ENCODE results near the gene HK3.

Gene HK3, protein sequence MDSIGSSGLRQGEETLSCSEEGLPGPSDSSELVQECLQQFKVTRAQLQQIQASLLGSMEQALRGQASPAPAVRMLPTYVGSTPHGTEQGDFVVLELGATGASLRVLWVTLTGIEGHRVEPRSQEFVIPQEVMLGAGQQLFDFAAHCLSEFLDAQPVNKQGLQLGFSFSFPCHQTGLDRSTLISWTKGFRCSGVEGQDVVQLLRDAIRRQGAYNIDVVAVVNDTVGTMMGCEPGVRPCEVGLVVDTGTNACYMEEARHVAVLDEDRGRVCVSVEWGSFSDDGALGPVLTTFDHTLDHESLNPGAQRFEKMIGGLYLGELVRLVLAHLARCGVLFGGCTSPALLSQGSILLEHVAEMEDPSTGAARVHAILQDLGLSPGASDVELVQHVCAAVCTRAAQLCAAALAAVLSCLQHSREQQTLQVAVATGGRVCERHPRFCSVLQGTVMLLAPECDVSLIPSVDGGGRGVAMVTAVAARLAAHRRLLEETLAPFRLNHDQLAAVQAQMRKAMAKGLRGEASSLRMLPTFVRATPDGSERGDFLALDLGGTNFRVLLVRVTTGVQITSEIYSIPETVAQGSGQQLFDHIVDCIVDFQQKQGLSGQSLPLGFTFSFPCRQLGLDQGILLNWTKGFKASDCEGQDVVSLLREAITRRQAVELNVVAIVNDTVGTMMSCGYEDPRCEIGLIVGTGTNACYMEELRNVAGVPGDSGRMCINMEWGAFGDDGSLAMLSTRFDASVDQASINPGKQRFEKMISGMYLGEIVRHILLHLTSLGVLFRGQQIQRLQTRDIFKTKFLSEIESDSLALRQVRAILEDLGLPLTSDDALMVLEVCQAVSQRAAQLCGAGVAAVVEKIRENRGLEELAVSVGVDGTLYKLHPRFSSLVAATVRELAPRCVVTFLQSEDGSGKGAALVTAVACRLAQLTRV

DNA sequence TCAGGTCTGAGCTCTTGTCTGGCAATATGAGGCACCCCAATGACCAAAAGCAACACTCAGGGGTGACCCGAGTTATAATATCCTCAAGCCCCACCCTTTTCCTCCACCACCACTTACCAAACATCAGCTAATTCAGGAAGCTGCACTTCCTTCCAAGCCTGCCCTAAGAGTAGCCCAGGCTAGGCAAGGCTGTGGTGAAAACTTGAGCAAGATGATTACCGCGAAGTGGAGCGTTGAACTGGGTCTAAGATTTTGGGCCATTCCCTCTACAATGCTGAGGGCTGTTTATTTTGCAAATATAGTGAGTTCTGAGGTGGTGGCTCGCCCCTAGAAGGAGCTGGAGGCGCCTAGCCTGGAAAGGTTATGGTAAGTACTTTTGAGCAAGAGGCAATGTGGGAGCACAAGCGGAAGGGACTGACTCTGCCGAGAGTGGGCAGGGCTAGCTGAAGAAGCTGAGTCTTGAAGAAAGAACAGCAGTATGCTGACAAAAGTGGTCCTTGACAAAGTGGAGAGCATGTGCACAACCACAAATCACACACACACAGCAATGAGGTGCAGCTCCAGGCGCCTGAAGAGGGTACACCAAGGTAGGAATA lies at the start of gene HK3:
Gene HK3, minus strand, starts transcription at position 51 of the 596 bp plus-strand sequence. CDS start 3,187 bp downstream, outside the sequence.
- no peak for DNase-seq (ENCODE audit: low read depth in 3 of 3)

DNA sequence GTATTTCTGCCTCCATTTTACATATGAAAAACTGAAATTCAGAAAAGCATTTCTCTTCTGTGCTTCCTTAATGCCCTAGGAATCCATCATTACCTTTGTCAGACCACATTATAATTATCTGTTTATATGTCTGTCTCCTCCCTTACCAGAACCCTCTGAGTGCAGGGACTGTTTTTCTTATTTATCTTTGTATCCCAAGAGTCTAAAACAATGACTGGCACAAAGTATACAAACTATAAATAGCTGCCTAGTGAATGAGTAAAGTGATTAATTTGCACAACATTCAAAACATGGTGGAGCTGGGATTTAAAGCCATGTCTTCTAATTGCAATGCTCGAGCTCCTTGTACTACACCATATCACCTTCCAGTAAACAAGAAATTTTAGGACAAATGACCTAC lies 49.3 kb upstream of the HK3 start:
- DNase-seq (ENCODE audit: low read depth in 3 of 3), result no peak

DNA sequence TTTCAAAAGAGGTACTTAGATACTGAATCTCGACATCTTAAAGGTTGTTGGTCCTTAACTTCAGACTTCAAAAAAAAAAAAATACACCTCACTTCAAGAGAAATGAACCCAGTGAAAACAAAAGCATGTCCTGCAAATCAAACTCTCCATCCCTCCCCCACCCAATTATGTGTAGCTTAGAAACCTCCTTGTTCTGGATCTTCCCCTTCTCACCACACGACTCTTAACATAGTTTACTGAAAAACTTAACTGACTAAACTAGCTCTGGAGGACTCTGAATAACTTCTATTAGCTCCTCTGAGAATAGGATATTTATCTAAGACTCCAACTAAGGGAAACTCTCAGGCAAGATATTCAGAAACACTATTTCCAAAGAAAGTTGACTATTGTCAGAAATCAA lies 48.7 kb upstream of the HK3 start:
- DNase-seq (ENCODE audit: low read depth in 3 of 3), result no peak

DNA sequence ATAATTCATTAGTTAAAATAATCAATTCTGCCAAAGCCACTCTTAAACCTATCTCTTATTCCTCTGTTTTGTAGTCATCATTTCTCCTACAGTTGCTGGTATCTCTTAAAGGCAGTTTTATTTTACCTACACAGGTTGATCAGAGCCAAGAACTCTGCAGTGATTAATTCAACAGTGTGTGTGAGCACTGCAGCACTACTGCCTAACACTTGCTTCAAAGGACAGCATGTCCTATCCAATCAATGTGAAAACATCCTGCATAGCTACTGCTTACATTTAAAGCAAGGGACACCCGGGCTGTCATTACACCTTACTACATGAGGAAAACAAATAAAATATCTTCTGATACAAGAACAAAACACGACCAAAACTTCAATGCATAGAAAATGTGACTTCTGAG lies 45.1 kb upstream of the HK3 start:
- DNase-seq (ENCODE audit: low read depth in 3 of 3), result no peak

DNA sequence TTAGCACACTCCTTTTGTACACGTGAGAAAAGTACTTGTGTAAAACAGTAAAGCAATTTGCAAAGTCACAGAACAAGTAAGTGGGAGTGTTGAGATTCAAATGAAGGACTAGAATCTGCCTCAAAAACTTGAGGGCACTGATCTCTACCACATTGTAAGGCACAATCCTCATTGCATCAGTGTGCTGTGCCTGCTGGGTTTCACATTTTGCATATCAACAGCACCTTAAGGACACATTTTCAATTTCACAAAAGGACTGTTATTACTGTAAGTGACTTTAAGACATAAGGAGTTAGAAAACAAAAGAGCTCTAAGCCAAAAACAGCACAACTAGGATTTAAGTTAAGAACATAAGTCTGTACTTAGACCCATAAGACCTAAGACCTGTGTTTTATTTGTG lies 44.7 kb upstream of the HK3 start:
- no peak for DNase-seq (ENCODE audit: low read depth in 3 of 3)

DNA sequence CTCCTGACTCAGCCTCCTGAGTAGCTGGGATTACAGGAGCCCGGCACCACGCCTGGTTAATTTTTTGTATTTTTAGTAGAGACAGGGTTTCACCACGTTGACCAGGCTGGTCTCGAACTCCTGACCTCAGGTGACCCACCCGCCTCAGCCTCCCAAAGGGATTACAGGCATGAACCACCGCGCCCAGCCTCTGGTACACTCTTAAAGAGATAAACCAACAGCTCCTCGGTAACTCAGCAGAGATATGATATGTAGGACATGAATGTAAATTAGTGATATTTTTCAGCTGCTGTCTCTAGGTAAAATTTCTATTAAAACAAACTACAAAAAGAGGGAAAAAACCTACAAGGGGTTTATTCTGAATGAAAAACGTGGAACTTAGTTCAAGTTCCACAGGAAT lies 42.8 kb upstream of the HK3 start:
- no peak for DNase-seq (ENCODE audit: low read depth in 3 of 3)

DNA sequence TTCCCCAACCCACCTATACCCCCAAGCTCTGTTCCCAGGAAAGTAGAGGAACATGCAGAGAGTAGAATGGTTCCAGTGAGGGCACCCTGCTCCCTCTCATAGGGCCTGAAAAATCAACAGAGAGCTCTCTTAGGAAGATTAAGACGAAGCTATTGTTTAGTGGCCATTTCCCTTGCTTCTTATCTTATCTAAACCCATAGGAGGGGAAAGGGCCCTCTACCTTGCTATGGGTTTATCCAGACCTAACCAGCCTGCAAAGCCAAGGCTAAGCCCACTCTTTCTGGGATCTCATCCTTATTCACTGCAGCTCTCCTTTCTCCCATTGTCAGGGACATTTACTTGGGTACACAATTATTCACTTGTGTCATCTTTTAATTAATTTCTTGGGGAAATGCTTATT lies 39.3 kb upstream of the HK3 start:
- DNase-seq (ENCODE audit: low read depth in 3 of 3), result no peak

DNA sequence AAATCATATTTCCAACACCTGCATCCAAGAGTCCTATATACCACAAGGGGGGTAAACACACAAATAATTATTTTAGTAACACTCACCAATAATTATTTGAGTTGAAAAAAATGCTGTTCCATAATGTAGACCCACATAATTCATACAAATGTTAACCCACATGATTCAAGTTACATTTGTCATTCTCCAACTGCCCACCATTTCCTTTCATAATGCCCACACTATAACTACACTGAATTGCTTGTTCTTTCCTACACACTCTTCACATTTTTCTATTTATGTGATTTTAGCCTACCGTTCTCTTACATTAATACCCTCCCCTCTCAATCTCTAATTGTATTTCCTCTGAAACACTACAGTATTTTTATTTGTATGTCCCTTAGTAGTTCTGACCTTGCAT lies 35.9 kb upstream of the HK3 start:
- no peak for DNase-seq (ENCODE audit: low read depth in 3 of 3)

DNA sequence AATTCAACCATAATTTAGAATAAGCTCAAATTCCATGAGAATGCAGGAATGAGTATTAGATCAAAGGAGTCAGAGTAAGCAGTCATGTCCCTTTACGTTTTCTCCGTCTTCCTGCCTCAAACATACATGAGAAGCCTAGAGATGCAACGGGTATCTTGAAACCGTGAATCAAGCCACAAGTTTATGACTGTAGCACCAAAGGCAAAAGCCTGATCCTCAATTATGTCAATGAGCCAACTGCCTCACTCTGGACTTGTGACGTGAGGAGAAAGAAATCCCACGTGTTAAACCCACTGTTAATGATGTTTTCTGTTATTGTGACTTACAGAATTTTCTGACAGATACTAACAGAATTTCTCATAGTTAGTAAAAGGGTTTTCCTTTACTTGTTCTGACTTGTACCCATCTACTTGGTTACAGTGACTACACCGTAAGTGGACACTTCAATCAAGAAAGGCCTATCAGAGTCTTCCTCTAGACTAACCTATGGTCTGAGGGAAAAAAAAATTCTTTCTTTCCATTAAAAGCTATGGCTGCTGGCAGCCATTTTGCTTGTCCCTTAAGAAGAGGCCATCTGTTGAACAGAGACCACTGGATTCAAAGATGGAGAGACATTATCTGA lies 35.3 kb upstream of the HK3 start:
- no peak for DNase-seq (ENCODE audit: low read depth in 3 of 3)

DNA sequence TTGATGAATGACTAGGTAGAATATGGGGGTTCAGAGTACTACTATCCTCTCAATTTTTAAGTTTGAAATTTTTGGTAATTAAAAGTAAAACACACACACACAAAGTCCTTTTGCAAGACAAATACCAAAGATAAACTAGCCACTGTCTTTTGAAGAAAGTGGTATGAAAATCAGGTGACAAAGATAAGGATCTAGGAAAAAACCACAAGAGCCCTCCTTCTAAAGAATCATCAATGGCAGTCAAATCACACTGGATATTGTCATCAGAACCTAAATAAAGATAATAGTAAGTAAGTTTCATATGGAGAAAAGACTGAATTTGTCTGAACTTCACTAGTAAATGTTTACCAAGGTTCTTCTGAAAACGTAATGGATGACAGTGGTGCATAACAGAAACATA lies 30.5 kb upstream of the HK3 start:
- DNase-seq (ENCODE audit: low read depth in 3 of 3), result no peak

DNA sequence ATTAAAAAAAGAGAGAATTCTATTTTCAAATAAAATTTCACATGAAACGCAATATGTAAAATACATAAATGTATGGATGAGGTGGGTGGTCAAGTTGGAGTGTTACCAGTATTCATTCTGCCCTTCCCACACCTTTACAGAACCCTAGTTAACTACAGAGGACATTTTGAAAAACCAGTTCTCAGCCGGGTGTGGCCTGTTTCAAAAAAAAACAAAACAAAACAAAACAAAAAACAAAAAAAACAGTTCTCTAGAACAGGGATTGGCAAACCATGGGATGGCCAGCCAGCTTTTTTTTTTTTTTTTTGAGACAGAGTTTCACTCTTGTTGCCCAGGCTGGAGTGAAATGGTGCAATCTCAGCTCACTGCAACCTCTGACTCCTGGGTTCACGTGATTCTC lies 28.4 kb upstream of the HK3 start:
- no peak for DNase-seq (ENCODE audit: low read depth in 3 of 3)

DNA sequence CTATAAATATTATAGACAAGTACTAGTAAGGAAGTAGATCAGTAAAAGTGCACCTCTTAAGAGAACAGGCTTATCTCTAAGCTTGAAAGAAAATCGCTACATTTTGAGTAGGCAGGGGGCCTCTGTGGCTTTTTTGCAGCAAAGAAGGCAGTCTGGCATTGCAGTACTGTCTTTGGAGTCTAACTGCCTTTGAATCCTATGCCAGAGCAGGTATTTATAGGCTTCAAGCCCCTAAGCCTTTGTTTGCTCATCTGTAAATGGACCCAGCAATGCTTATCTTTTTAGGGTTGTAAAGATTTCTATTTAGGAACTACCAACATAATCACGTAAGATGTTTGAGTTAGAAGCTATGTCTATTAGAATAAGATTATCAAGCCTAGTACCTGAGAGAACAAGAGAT lies 23.7 kb upstream of the HK3 start:
- DNase-seq (ENCODE audit: low read depth in 3 of 3), result no peak

DNA sequence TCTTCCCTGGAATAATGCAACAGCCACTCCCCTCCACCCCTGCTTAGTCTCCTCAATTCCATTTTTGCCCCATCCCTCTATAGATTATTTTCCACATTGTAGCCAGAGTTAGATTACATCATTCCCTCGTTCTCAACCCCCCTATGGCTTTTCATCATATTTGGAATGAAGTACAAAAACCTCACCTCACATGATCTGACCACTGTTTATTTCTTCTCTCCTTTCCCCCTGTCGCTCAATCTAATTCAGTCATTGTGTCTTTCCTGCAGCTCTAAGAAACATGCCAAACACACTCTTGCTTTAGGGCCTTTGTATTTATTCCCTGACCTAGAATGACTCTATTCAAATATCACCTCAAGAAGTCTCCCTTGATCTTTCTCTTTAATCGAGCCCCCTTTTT lies 22.6 kb upstream of the HK3 start:
- no peak for DNase-seq (ENCODE audit: low read depth in 3 of 3)

DNA sequence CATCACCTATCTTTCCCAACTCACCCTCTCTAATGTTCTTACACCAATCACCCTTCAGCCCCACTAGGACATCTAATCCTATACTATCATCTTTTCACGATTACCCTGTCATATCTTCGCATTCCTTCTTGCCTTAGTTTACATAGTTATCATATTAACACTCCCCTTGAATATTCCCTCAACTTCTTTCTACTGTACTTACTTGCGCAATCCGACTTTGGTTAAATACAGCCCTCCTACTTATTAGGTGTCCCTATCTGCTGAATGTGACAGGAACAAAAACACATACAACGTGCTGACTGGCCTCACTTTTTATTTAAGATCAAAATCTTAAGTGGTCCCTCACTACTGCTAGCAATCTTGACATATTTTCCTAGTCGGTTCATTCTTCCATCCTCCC lies 19.5 kb upstream of the HK3 start:
- DNase-seq (ENCODE audit: low read depth in 3 of 3), result no peak

DNA sequence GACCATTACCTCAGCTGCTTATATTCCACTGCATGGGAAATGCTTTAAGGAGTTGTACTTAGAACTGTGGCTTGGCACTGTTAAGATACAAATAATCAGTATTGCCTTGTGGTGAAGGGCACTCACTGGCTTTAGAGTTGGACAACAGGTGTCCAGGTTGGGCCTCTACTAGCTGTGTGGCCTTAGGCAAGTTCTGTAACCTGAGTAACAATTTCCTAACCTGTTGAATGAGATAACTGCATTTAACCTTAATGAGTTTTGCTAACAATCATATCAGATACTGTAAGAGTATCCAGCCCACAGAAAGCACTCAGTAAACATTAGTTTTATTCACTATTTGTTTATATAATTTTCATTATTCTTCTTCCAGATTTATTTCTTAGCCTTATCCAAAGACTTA lies 17.2 kb upstream of the HK3 start:
- no peak for DNase-seq (ENCODE audit: low read depth in 3 of 3)

DNA sequence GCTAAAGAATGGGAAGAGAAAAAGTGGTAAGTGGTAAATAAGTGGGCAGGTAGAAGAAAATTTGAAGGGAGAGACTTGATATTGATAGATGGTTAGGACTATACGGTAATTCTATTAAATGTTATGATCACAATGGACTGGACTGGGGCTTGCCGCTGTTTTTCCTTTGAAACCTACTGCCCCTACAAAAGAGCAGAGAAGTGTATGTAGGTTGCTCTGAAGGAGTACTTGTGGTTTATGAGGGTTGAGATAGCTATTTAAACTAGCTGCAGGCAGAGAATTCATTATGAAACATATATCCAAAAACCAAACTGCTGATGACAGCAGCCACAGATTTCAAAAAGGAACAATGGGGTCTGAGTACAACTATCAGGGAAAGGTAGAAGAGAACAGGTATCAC lies 16.8 kb upstream of the HK3 start:
- no peak for DNase-seq (ENCODE audit: low read depth in 3 of 3)

DNA sequence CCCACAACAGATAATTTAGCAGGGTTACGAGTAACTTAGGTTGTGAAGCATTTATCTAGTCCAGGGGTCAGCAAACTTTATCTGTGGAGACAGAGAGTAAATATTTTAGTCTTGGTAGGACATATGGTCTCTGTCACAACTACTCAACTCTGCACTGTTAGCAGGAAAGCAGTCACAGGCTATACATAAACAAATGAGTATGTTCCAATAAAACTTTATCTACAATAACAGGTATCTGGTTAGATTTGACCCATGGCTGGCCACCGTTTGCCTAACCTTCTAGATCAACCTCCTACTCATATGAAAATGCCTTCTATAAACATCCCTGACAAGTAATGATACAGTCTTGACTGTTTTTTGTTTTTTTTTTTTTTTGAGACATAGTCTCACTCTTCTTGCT lies 13.0 kb upstream of the HK3 start:
- no peak for DNase-seq (ENCODE audit: low read depth in 3 of 3)

DNA sequence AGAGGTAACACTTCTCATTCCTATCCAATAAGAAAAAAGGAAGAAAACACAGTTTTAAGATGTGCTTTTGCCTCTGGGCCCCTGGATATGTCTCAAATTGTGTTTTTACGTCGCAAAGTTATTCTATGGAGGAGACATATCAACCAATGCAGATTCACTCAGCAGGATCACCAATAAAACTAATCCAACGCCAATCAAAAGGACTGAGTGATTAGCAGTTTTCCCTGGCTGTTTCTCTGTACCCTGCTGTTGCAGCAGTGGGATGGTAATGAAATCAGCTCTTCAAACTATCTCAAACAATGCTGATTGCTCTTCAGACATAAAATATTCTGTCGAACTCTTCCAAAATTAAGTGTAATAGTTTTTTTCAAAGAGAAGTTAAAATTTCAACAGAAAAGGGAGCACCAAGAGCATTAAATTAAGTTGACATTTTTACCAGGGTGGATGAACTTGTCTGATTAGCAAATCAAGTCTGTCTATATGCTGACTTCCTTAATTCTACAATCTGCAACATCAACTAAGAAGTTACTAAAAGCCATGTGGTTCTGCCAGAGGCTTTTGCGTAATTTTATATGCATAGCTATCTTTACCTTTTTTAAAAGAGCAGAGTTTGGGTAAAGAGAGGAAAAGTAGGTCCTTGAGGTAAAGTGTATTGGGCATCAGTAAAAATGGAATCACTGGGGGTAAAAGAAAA lies 9.7 kb upstream of the HK3 start:
- DNase-seq (ENCODE audit: low read depth in 3 of 3), result no peak

DNA sequence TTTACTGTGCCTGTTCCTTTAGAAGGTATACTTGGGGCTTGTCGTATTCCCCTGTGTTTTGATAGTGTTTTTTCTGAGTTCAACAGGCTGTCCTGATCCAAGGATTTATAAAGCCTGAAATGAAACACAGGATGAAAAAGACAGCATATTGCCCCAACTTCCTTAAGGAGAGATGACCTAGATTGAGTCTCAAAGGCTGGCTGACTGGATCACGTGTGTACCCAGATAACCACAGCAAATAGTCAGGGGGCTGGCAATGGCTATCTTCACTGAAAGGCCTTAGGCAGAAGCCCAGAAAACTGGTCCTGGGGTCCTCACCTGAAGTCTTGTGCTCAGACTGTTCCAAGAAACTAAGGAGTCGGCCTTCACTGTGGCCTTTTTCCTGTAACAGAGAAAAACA lies 7.7 kb upstream of the HK3 start:
- no peak for DNase-seq (ENCODE audit: low read depth in 3 of 3)

DNA sequence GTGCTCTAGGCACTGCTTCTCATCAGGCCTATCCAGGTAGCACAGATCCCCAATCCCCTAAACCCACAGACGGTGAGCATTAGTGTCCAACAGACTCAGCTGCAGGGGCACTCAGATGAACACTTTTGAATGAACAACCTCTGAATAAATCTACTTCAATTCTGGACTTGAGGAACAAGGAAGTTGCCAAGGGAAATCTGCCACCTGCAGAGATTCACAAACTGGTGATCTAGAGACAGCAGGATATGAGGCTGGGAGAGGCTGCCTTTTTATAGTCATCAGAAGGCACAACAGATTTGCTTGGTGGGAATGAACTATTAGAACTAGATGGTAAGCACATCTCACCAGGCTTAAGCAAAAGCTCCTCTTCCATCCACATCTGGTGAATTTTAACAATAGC lies 7.0 kb upstream of the HK3 start:
- no peak for DNase-seq (ENCODE audit: low read depth in 3 of 3)

DNA sequence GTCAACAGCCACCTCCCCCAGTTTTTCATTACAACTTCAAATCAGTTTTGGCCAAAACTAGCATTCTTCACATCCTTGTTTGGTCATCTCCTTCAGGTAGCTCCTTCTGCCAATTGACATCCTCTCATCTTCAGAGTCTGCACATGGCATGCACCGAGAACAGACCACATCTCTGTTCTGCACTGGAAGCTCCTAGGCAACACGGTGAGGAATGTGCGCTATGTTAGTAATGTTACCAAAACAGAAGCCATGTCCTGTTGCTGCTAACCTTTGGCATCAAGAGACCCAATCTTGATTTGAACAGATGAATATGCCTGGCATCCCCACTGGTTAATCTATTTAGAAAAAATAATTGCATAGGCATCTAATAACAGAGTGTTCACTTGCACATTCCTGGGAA lies 5.1 kb upstream of the HK3 start:
- no peak for DNase-seq (ENCODE audit: low read depth in 3 of 3)

Measured in stimulated activated CD4-positive, alpha-beta T cell treated with anti-CD3 and anti-CD28 coated beads, TNF-alpha, amount 100 ng/mL, for 24 hours (primary cell).